K562 (cell line): Measurements from ENCODE around the gene SF3B4.

Source experiments
- FOXK2 ChIP-seq, 2 experiments: fragments of 450-650 bp; IDR thresholded peaks in 1 of 2; conservative IDR thresholded peaks in 1 of 2; 2 replicates each; pipeline ENCODE4 v1.6.1; 2016; ENCODE audit warnings: low read depth in 2 of 2, mild to moderate bottlenecking in 1 of 2
- HDAC1 ChIP-seq, 2 experiments: fragments of 450-650 bp; IDR thresholded peaks; 2 replicates each; pipeline ENCODE4 v1.6.1; 2016 to 2017; ENCODE audit warnings: inconsistent platforms in 1 of 2, mild to moderate bottlenecking in 1 of 2, moderate library complexity in 1 of 2
- HIVEP1 ChIP-seq: fragments of 250-450 bp; sonication (Bioruptor Pico); IDR thresholded peaks from 2 replicates; pipeline ENCODE4 v1.4.0; 2020; ENCODE audit warnings: mild to moderate bottlenecking
- MIER1 ChIP-seq: fragments of 450-650 bp; IDR thresholded peaks from 2 replicates; pipeline ENCODE4 v1.6.1; 2016; ENCODE audit warnings: antibody characterized with exemption, mild to moderate bottlenecking, low read depth
- NR3C1 ChIP-seq: sonication (generic); formaldehyde crosslinking; IDR thresholded peaks from 2 replicates; pipeline ENCODE4 v1.8.1; 2022; ENCODE audit warnings: missing genetic modification reagents
- POU5F1 ChIP-seq: fragments of 150-350 bp; IDR thresholded peaks from 2 replicates; pipeline ENCODE4 v1.6.1; 2014; ENCODE audit warnings: borderline replicate concordance, low read length, low read depth, mild to moderate bottlenecking; ENCODE audit not compliant: partially characterized antibody
- YY1 ChIP-seq, 3 experiments: IDR thresholded peaks; 2 replicates each; pipeline ENCODE4 v1.6.1; 2011; ENCODE audit warnings: low read length in 2 of 3, mild to moderate bottlenecking in 2 of 3, moderate library complexity in 2 of 3, borderline replicate concordance in 1 of 3, control low read depth in 1 of 3, low read depth in 1 of 3; ENCODE audit not compliant: insufficient read depth in 3 of 3, insufficient replicate concordance in 2 of 3, control insufficient read depth in 1 of 3, insufficient read length in 1 of 3; ENCODE audit errors: extremely low read depth in 1 of 3
- TF ChIP-seq, protein P1 (sequence below), 3 experiments: IDR thresholded peaks in 2 of 3; conservative IDR thresholded peaks in 1 of 3; 2 replicates each; pipeline ENCODE4 v1.5.1; 2011 to 2012; ENCODE audit warnings: low read length in 3 of 3, mild to moderate bottlenecking in 3 of 3, control low read depth in 2 of 3, improper control_type of control experiment in 1 of 3, inconsistent platforms in 1 of 3, low read depth in 1 of 3, mixed read lengths in 1 of 3, moderate library complexity in 1 of 3; ENCODE audit not compliant: insufficient read depth in 2 of 3
- TF ChIP-seq, protein P2 (sequence below): sonication (generic); formaldehyde crosslinking; IDR thresholded peaks from 2 replicates; pipeline ENCODE4 v1.8.1; 2022; ENCODE audit warnings: missing genetic modification reagents

DNA sequence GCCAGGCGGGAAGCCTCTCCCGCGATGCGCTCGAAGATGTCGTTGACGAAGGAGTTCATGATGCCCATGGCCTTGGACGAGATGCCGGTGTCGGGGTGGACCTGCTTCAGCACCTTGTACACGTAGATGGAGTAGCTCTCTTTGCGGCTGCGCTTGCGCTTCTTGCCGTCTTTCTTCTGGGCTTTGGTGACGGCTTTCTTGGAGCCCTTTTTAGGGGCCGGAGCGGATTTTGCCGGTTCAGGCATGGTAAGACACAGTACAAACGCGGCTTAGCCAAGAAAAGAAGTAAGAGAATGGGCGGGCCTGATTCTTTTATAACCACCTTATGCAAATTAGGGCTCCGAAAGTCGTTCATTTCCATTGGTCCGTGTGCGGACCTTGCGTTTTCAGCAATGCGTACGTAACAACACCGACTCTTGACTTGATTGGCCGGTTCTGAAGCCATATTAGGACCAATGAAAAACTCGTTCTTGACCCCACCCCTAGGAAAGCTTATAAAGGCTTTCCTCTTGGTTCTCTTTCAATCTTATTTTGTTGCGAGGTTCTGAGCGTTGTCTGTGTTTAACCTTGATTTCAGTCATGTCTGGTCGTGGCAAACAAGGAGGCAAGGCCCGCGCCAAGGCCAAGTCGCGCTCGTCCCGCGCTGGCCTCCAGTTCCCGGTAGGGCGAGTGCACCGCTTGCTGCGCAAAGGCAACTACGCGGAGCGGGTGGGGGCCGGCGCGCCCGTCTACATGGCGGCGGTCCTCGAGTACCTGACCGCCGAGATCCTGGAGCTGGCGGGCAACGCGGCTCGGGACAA lies 41.0 kb downstream of the SF3B4 start:
- no peak; a peak in 1 of 4 replicates for TF ChIP-seq FOXK2 (conservative IDR thresholded peaks at IDR 0.05 in 1 of 2, IDR thresholded peaks at IDR 0.05 in 1 of 2; ENCODE audit: low read depth in 2 of 2)
- TF ChIP-seq, protein P1, sequence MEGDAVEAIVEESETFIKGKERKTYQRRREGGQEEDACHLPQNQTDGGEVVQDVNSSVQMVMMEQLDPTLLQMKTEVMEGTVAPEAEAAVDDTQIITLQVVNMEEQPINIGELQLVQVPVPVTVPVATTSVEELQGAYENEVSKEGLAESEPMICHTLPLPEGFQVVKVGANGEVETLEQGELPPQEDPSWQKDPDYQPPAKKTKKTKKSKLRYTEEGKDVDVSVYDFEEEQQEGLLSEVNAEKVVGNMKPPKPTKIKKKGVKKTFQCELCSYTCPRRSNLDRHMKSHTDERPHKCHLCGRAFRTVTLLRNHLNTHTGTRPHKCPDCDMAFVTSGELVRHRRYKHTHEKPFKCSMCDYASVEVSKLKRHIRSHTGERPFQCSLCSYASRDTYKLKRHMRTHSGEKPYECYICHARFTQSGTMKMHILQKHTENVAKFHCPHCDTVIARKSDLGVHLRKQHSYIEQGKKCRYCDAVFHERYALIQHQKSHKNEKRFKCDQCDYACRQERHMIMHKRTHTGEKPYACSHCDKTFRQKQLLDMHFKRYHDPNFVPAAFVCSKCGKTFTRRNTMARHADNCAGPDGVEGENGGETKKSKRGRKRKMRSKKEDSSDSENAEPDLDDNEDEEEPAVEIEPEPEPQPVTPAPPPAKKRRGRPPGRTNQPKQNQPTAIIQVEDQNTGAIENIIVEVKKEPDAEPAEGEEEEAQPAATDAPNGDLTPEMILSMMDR (IDR thresholded peaks at IDR 0.05 in 2 of 3, conservative IDR thresholded peaks at IDR 0.05 in 1 of 3; ENCODE audit: insufficient read depth in 2 of 3, low read depth in 1 of 3, low read length in 3 of 3) = no peak
- TF ChIP-seq HIVEP1 = no peak
- peak in 1 of 2 experiments; percentile 57; a peak in 2 of 4 replicates for TF ChIP-seq HDAC1 (IDR thresholded peaks at IDR 0.05)
- 0 out of 2 replicates have a peak, but pooled peaks have one; percentile 62 for TF ChIP-seq NR3C1
- TF ChIP-seq, protein P2, sequence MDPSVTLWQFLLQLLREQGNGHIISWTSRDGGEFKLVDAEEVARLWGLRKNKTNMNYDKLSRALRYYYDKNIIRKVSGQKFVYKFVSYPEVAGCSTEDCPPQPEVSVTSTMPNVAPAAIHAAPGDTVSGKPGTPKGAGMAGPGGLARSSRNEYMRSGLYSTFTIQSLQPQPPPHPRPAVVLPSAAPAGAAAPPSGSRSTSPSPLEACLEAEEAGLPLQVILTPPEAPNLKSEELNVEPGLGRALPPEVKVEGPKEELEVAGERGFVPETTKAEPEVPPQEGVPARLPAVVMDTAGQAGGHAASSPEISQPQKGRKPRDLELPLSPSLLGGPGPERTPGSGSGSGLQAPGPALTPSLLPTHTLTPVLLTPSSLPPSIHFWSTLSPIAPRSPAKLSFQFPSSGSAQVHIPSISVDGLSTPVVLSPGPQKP (CRISPR knock-in tag) = no peak
- no peak for TF ChIP-seq POU5F1
- peak in 2 of 3 experiments; percentile 74 to 81 for TF ChIP-seq YY1 (IDR thresholded peaks at IDR 0.05; ENCODE audit: borderline replicate concordance in 1 of 3, control insufficient read depth in 1 of 3, extremely low read depth in 1 of 3, insufficient read depth in 3 of 3, insufficient read length in 1 of 3, insufficient replicate concordance in 2 of 3, low read depth in 1 of 3, low read length in 2 of 3)
- TF ChIP-seq MIER1 = no peak
